SKM-1 treated with dmso at 0.1 percent for 144 hours (cell line): ENCODE results near the gene LENG8.
"Not testable (repeated sequence)": the region's sequence is repeated elsewhere in the genome, so short reads cannot be mapped to it uniquely, and the experiment has no call there.

Experiments used
- DNase-seq: peaks from one replicate; lab custom pipeline; 2025; ENCODE audit not compliant: unreplicated experiment; lab: John Stamatoyannopoulos, UW

The LENG8 gene

DNA sequence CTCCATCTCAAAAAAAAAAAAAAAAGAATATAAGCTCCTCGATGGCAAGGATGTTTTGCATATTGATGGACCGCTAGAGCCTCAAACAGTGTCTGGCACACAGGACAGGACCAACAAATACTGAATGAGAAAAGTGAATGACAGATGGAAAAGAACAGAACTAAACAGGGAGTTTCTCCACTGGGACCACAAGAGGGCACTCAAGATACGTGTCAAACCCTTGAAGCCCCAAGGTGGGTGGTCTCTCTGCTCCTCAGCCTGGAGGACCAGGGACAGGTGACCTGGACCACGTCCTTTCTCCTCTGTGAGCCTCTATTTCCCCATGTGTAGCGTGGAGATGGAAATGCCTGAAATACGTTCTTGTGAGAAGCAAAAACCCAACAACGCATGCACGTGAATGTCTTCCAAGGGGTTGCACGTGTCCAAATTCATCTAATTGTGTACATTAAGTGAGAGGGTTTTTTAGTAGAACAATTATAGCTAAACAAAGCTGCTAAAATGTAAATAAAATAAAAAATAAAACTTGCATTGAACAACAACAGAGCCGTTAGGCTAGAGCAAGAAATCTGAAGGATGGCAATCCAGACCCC lies 29.8 kb downstream of the LENG8 start:
- peak; percentile 17 for DNase-seq

GRCh38 chr19:54480051-54480450 lies 31.1 kb downstream of the LENG8 start:
- DNase-seq, result peak; percentile 14

DNA sequence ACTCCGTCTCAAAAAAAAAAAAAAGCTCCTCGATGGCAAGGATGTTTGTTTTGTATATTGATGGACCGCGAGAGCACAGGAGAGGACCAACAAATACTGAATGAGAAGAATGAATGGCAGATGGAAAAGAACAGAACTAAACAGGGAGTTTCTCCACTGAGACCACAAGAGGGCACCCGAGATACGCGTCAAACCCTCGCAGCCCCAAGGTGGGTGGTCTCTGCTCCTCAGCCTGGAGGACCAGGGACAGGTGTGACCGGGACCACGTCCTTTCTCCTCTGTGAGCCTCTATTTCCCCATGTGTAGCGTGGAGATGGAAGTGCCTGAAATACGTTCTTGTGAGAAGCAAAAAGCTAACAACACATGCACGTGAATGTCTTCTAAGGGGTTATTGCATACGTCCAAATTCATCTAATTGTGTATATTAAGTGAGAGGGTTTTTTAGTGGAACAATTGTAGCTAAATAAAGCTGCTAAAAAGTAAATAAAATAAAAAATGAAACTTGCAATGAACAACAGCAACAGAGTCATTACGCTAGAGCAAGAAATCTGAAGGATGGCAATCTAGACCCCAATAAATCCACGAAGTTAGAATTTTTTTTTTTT lies 32.4 kb downstream of the LENG8 start:
- peak; percentile 17 for DNase-seq

- no peak for DNase-seq
Measured at GRCh38 chr19:54482889-54483288, 33.9 kb downstream of the LENG8 start.

DNA sequence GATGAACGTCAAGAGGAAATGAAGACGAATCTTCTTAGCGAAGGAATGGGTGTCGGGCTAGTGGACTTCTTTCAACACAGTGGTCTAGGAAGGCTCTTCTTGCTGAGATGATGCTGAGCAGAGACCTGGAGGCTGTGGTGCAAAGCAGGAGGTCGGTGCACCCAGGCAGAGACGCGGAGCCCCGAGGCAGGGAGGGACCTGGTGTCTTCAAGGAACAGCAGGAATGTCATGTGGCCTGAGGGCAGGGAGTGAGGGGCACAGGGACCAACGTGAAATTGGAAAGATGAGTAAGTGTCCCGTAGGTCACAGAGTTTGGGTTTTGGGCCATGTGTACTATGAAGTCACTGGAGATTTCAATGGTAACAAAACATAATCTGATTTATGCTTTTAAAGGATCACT lies 35.5 kb downstream of the LENG8 start:
- no peak for DNase-seq

- DNase-seq, result no peak
Measured at GRCh38 chr19:54485851-54486250, 36.9 kb downstream of the LENG8 start.

- no peak for DNase-seq
Measured at GRCh38 chr19:54489341-54489740, 40.3 kb downstream of the LENG8 start.

DNA sequence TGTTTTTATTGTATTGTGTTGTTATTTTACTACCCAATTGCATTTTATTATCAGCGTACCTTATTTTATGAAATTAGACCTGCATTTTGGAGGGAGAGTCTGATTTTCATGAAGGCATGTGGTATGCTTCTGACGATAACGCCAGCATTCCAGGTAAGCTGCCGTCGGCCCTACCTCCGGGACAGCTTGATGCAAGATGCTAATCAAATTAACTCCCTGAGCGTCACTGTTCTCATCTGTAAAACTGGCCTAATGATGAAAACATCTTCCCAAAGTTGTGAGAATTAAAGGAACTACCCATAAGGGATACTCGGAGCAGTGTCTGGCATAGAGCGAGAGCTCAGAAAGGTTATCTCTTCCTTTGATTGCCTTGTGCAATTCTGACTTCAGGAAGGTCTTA lies 40.8 kb downstream of the LENG8 start:
- DNase-seq, result no peak

DNA sequence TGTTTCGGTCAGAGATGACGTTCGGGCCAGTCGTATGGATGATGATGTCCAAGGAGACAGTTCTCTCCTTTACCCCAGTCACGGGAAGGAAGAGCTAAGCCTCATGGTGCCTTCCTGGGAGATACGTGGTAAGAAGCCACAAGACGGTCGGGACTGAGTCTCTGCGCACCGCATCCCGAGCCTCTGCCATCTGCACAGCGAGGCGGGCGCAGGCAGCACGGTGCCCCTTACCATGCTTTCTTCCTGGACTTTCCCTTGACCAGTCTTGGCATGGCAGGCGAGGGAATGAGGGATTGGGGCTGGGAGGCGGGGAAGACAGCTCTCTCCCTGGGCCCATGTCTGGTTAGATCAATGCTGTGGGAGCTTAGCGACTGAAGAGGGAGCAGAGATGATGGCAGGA lies 43.6 kb downstream of the LENG8 start:
- DNase-seq, result no peak

- not testable (repeated sequence) for DNase-seq
Measured at GRCh38 chr19:54493056-54493455, 44.1 kb downstream of the LENG8 start.

DNA sequence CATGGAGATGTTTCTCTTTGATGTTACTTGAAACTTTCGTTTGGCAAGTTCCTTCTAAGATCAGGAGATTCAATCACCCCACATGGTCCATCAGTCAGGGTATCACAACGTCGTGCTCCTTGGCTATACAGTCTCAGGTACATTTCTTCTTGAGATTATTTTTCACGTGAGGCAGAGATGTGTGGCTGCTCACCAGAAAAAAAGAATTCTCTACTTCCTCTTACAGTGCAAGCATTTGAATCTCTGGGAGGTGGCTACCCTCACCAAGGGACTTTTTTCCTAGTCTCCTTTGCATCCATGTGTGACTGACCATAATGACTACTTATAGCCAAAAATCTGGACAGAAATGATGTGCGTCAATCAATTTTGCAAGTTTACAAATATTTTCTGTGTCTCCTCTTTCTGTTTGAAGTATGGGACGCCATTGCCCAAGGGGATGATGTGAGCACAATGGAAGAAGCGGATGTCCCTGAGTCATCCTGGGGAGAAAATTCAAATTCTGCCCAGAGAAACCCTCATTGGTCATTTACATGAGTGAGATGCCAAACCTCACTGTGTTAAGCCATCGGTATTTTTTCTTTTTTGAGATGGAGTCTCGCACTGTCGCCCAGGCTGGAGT lies 45.1 kb downstream of the LENG8 start:
- DNase-seq, result no peak

GRCh38 chr19:54495284-54495683 lies 46.3 kb downstream of the LENG8 start:
- not testable (repeated sequence) for DNase-seq

GRCh38 chr19:54497747-54498450 lies 48.9 kb downstream of the LENG8 start:
- not testable (repeated sequence) for DNase-seq

- not testable (repeated sequence) for DNase-seq
Measured at GRCh38 chr19:54498451-54498772, 49.4 kb downstream of the LENG8 start.

- DNase-seq, result no peak
Measured at GRCh38 chr19:54502518-54503048, 53.6 kb downstream of the LENG8 start, which contains the start of gene LAIR2. LAIR2 (plus strand) TSS chr19:54502831; CDS start chr19:54502919, 88 bp downstream.

DNA sequence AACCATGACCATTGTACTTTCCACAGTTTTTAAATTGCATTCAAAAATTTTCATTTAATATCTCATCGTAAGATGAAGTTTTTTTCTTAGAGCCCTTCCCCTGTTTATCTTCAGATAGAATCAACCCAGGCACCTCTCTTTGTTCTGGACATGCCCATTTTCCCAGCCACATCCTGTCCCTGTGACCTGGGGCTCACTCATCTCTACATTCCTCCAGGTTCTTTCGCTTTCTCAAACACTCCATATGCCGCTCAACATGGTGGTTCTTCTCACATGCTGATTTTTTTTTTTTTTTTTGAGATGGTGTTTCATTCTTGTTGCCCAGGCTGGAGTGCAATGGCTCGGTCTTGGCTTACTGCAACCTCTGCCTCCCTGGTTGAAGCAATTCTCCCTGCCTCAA lies 56.5 kb downstream of the LENG8 start:
- DNase-seq, result not testable (repeated sequence)

DNA sequence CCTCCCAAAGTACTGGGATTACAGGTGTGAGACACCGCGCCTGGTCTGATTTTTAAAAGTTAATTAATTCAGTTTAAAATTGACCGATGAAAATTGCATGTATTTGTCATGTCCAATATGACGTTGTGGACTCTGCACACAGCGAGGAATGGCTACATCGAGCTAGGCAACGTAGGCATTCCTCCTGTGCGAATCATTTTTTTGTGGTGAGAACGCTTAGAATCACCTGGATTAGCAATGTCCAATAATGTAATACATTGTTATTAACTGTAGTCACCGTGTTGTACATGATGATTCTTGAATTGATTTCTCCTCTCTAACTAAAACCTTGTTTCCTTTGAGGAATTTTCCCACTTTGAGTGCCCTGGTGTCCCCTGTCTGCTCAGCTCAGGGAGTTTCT lies 57.1 kb downstream of the LENG8 start:
- DNase-seq, result no peak

DNA sequence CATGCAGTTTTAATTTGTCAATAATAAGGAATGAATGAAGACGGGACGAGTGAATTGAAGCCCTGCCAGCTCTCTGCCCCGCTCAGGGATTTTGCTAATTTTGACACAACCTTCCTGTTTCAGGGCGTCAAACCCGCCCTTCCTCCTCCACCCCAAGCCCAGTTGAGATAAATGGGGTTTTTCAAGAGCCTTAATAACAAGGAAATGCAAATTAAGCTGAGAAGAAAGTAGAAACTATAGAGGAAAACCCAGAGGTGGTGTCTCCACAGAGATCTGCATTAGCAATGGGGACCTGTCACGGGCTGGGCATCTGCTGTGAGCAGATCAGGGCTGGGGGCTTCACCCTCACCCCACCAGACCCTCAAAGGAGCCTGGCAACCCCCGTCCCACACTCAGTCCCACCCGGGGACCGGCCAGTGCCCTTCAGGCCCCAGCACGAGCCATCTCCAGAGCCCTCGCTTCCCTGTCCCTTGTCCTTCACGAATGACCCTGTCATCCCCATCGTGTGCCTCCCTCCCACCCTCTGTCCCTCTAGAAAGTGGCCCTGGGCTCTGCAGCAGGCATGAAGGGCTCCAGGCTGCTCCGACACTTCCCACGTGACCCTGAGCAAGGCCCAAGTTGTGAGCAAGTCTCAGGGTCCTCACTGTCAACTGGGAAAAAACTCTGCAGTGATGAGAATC lies 58.2 kb downstream of the LENG8 start:
- not testable (repeated sequence) for DNase-seq

DNA sequence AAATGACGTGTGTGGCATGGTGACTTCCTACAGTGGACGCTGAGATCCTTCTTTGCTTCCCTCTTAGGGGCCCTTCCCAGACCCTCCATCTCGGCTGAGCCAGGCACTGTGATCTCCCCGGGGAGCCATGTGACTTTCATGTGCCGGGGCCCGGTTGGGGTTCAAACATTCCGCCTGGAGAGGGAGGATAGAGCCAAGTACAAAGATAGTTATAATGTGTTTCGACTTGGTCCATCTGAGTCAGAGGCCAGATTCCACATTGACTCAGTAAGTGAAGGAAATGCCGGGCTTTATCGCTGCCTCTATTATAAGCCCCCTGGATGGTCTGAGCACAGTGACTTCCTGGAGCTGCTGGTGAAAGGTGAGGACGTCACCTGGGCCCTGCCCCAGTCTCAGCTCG lies 58.8 kb downstream of the LENG8 start:
- DNase-seq, result no peak

- DNase-seq, result not testable (repeated sequence)
Measured at GRCh38 chr19:54508487-54508886, 59.5 kb downstream of the LENG8 start.
